MCF 10A (cell line): Measurements from ENCODE around the gene GRM8. TPM values are rescaled to one million over a fixed set of nuclear protein-coding genes. Genes with fewer than 3 reads are reported as not detected.

ENCODE experiments used
- BruUV-seq: library from RNA; stranded (reverse); fragments of 400-500 nt; replicated peaks from 2 replicates; lab custom pipeline; 2021; lab: Mats Ljungman, UMichigan
- CTCF ChIA-PET: fragments of 300-600 bp; sonication (Branson Sonifier 250); formaldehyde crosslinking; extraction: SDS; loops from one replicate; lab custom pipeline; 2021; ENCODE audit warnings: antibody characterized with exemption, inconsistent platforms; lab: Yijun Ruan, JAX
- POLR2A ChIA-PET: fragments of 300-600, 350-650 bp; sonication (Branson Sonifier 250); formaldehyde crosslinking; extraction: SDS; loops from one replicate; lab custom pipeline; 2020; ENCODE audit warnings: antibody characterized with exemption, inconsistent platforms; lab: Yijun Ruan, JAX
- DNase-seq: peaks from one replicate; pipeline ENCODE4 v3.0.0-alpha.2; 2018; ENCODE audit not compliant: unreplicated experiment
- H3K27ac Mint-ChIP-seq: one replicate; pipeline ENCODE4 v1.8.0; 2022; ENCODE audit warnings: mild to moderate bottlenecking, low read depth, mixed read lengths; ENCODE audit not compliant: unreplicated experiment
- H3K27me3 Mint-ChIP-seq: one replicate; pipeline ENCODE4 v1.8.0; 2022; ENCODE audit warnings: mixed read lengths; ENCODE audit not compliant: insufficient read depth, unreplicated experiment
- H3K36me3 Mint-ChIP-seq: one replicate; pipeline ENCODE4 v1.8.0; 2022; ENCODE audit warnings: mild to moderate bottlenecking, moderate library complexity, mixed read lengths; ENCODE audit not compliant: insufficient read depth, unreplicated experiment
- H3K4me1 Mint-ChIP-seq: one replicate; pipeline ENCODE4 v1.8.0; 2022; ENCODE audit warnings: mixed read lengths; ENCODE audit not compliant: insufficient read depth, unreplicated experiment
- H3K4me3 Mint-ChIP-seq: one replicate; pipeline ENCODE4 v1.8.0; 2022; ENCODE audit warnings: mild to moderate bottlenecking, moderate library complexity, mixed read lengths; ENCODE audit not compliant: unreplicated experiment
- H3K9me3 Mint-ChIP-seq: one replicate; pipeline ENCODE4 v1.8.0; 2022; ENCODE audit warnings: mixed read lengths; ENCODE audit not compliant: unreplicated experiment
- CTCF ChIP-seq: fragments of 200-600 bp; IDR thresholded peaks from one replicate; pipeline ENCODE4 v1.8.0; 2022; ENCODE audit warnings: antibody characterized with exemption, mild to moderate bottlenecking; ENCODE audit not compliant: unreplicated experiment
- intact Hi-C: fragments of 100-400 bp; cut with micrococcal nuclease; formaldehyde crosslinking; loops from 2 replicates; pipeline ENCODE4 v1.14.1; 2022
- total RNA-seq: library from RNA; stranded (reverse); gene quantifications from 2 replicates; pipeline ENCODE4 v1.2.3, GENCODE V29; 2022

Gene GRM8
- total RNA-seq, 1 experiment from 2014 or later, result not detected

- Mint-ChIP-seq H3K9me3 (no peaks in the 10 kb centered on the region), H3K4me3 (no peak overlapping the region), H3K27me3 (peaks cover 41% of the 10 kb centered on the region), H3K36me3 (no peaks in the 10 kb centered on the region), H3K4me1 (no peaks in the 10 kb centered on the region), H3K27ac (no peak overlapping the region)
- DNase-seq, result no peak
- no TSS peak for BruUV-seq
- TF ChIP-seq CTCF, result no peak
- CTCF ChIA-PET, result no interaction called here
- POLR2A ChIA-PET, result no interaction called here
- intact Hi-C loops, result no loop called here
Measured at GRCh38 chr7:127154958-127155357, 97.8 kb downstream of the GRM8 start.

GRCh38 chr7:127154101-127154500, 98.6 kb downstream of the GRM8 start:
- peaks cover 49% of the 10 kb centered on the region for H3K27me3 Mint-ChIP-seq
- intact Hi-C loops, result no loop called here
- H3K4me3 Mint-ChIP-seq, result no peak overlapping the region
- no peak for TF ChIP-seq CTCF
- ChIA-PET POLR2A (no interaction called here), CTCF (no interaction called here)
- no peak for DNase-seq
- BruUV-seq, result no TSS peak
- H3K9me3 Mint-ChIP-seq, result no peaks in the 10 kb centered on the region
- no peaks in the 10 kb centered on the region for H3K36me3 Mint-ChIP-seq
- no peak overlapping the region for H3K27ac Mint-ChIP-seq
- H3K4me1 Mint-ChIP-seq, result no peaks in the 10 kb centered on the region

- no peaks in the 10 kb centered on the region for H3K36me3 Mint-ChIP-seq
- no peaks in the 10 kb centered on the region for H3K9me3 Mint-ChIP-seq
- TF ChIP-seq CTCF, result no peak
- H3K4me3 Mint-ChIP-seq, result no peak overlapping the region
- H3K27ac Mint-ChIP-seq, result no peak overlapping the region
- intact Hi-C loops, result no loop called here
- no TSS peak for BruUV-seq
- CTCF ChIA-PET, result interaction anchor here (0.9 kb wide), 1 partner anchor 10 kb away, joined by 3 read pairs; no protein-coding TSS in a partner anchor
- no peak for DNase-seq
- peaks cover 57% of the 10 kb centered on the region for H3K27me3 Mint-ChIP-seq
- no peaks in the 10 kb centered on the region for H3K4me1 Mint-ChIP-seq
- POLR2A ChIA-PET, result no interaction called here
Measured at GRCh38 chr7:127153315-127153714, 99.4 kb downstream of the GRM8 start.

GRCh38 chr7:127152423-127152822, 100.3 kb downstream of the GRM8 start:
- intact Hi-C loops, result no loop called here
- Mint-ChIP-seq H3K27me3 (peaks cover 51% of the 10 kb centered on the region), H3K27ac (no peak overlapping the region), H3K4me3 (no peak overlapping the region), H3K36me3 (no peaks in the 10 kb centered on the region), H3K4me1 (no peaks in the 10 kb centered on the region), H3K9me3 (no peaks in the 10 kb centered on the region)
- POLR2A ChIA-PET, result no interaction called here
- CTCF ChIA-PET, result interaction anchor here (0.6 to 0.9 kb wide), 3 partner anchors 9 to 367 kb away, joined by 3 read pairs; no protein-coding TSS in a partner anchor
- TF ChIP-seq CTCF, result no peak
- BruUV-seq, result no TSS peak
- no peak for DNase-seq
